GM12878 (cell line): ENCODE results near the gene TPD52L2. TPM values are rescaled to one million over a fixed set of nuclear protein-coding genes. Genes with fewer than 3 reads are reported as not detected.
A peak's percentile ranks its signal among the peaks of the same experiment; 100 is the strongest.

Source experiments
- CHD2 ChIP-seq: IDR thresholded peaks from 2 replicates; pipeline ENCODE4 v1.6.1; 2011; ENCODE audit warnings: low read depth, low read length, improper control_type of control experiment, borderline replicate concordance
- CREB1 ChIP-seq: IDR thresholded peaks from 2 replicates; pipeline ENCODE4 v1.6.1; 2012; ENCODE audit warnings: low read depth, mild to moderate bottlenecking, inconsistent platforms
- CUX1 ChIP-seq: IDR thresholded peaks from 2 replicates; pipeline ENCODE4 v1.6.1; 2012; ENCODE audit warnings: improper control_type of control experiment, low read depth, low read length; ENCODE audit not compliant: insufficient replicate concordance
- HDAC6 ChIP-seq: fragments of 200-600 bp; sonication (generic); IDR thresholded peaks from one replicate; pipeline ENCODE4 v1.8.0; 2017; ENCODE audit warnings: antibody characterized with exemption; ENCODE audit not compliant: unreplicated experiment
- RB1 ChIP-seq: fragments of 450-650 bp; formaldehyde crosslinking; IDR thresholded peaks from 2 replicates; pipeline ENCODE4 v1.6.1; 2017; ENCODE audit warnings: mild to moderate bottlenecking, borderline replicate concordance
- RBBP5 ChIP-seq: fragments of 200-600 bp; sonication (generic); conservative IDR thresholded peaks from 2 replicates; pipeline ENCODE4 v1.6.1; 2016
- SUPT20H ChIP-seq: IDR thresholded peaks from 2 replicates; pipeline ENCODE4 v1.6.1; 2011; ENCODE audit warnings: low read depth, mild to moderate bottlenecking, low read length, moderate library complexity, borderline replicate concordance; ENCODE audit not compliant: control insufficient read depth
- polyA plus RNA-seq, 11 experiments: library from polyadenylated mRNA; depleted of rRNA in 4 of 11; unstranded in 6 of 11; stranded (reverse) in 5 of 11; fragments of >200 nt; fragmentation: Nextera tagmentation in 4 of 11; fragmentation: Illumina TruSeq in 1 of 11; extraction: Ambion mirVana in 4 of 11; extraction: Trizol in 1 of 11; gene quantifications; 1 replicate in 1 of 11; 2 replicates in 10 of 11; pipeline versions ENCODE4 v1.2.1 to v1.2.3, GENCODE V29; 2011 to 2016; ENCODE audit warnings: inconsistent platforms in 2 of 11, missing spikeins in 2 of 11, low read depth in 1 of 11
- total RNA-seq, 4 experiments: library from RNA; depleted of rRNA in 3 of 4; stranded (reverse); fragments of >200 nt in 3 of 4; fragmentation: Illumina TruSeq in 1 of 4; extraction: Trizol in 1 of 4; gene quantifications; 2 replicates each; pipeline versions ENCODE4 v1.2.1 to v1.2.3, GENCODE V29; 2013 to 2021

TPD52L2 gene
- total and polyA plus RNA-seq, 10 of the 15 experiments (the other 5 are each of a cell fraction or from before 2014, with no cell fraction given) = 1.6 to 71.0 (median 46.3) TPM

- TF ChIP-seq HDAC6 (no peak), SUPT20H (no peak), CUX1 (no peak), RB1 (peak; percentile 53; the same call in 1 of the 2 replicates), CREB1 (peak; percentile 73; the same call in 1 of the 2 replicates), CHD2 (0 out of 2 replicates have a peak, but pooled peaks have one; percentile 42), RBBP5 (no peak)
Observed at GRCh38 chr20:63863798-63864544, 1.1 kb upstream of the TPD52L2 start (continued).
